Liver (tissue), 9 donors: ENCODE results near the gene AGAP6. TPM values are rescaled to one million over a fixed set of nuclear protein-coding genes. Genes with fewer than 3 reads are reported as not detected.
A peak's percentile ranks its signal among the peaks of the same experiment; 100 is the strongest.
"Not testable (repeated sequence)": the region's sequence is repeated elsewhere in the genome, so short reads cannot be mapped to it uniquely, and the experiment has no call there.

ENCODE experiments used
- DNase-seq: peaks from one replicate; pipeline ENCODE4 v3.0.0-alpha.2; 2017; ENCODE audit warnings: low spot score
- H3K27ac ChIP-seq, 2 donors: one replicate each; pipeline ENCODE4 v1.7.0; 2013; ENCODE audit warnings: inconsistent platforms in 2 of 2, low read length in 2 of 2, control low read depth in 1 of 2, low read depth in 1 of 2, mild to moderate bottlenecking in 1 of 2
- H3K27me3 ChIP-seq, 4 donors: one replicate each; pipeline versions ENCODE4 v1.6.1 to v1.7.0; 2013; ENCODE audit warnings: low read length in 3 of 4, inconsistent platforms in 1 of 4, mild to moderate bottlenecking in 1 of 4, moderate library complexity in 1 of 4; ENCODE audit not compliant: control insufficient read depth in 4 of 4, insufficient read depth in 4 of 4
- H3K36me3 ChIP-seq, 4 donors: one replicate each; pipeline versions ENCODE4 v1.6.1 to v1.7.0; 2013; ENCODE audit warnings: low read length in 3 of 4, mild to moderate bottlenecking in 3 of 4, low read depth in 1 of 4, moderate library complexity in 1 of 4; ENCODE audit not compliant: control insufficient read depth in 4 of 4, insufficient read depth in 3 of 4
- H3K4me1 ChIP-seq, 4 donors: one replicate each; pipeline versions ENCODE4 v1.6.1 to v1.7.0; 2013; ENCODE audit warnings: low read length in 3 of 4, mild to moderate bottlenecking in 3 of 4, moderate library complexity in 1 of 4; ENCODE audit not compliant: control insufficient read depth in 4 of 4, insufficient read depth in 4 of 4
- H3K4me3 ChIP-seq, 3 donors: one replicate each; pipeline versions ENCODE4 v1.6.1 to v1.7.0; 2013; ENCODE audit warnings: low read length in 3 of 3, control low read depth in 1 of 3, low read depth in 1 of 3, mild to moderate bottlenecking in 1 of 3
- H3K9ac ChIP-seq, 2 donors: one replicate each; pipeline ENCODE4 v1.7.0; 2013; ENCODE audit warnings: low read length in 2 of 2, mild to moderate bottlenecking in 2 of 2, moderate library complexity in 2 of 2, control low read depth in 1 of 2, low read depth in 1 of 2
- H3K9me3 ChIP-seq, 4 donors: one replicate each; pipeline versions ENCODE4 v1.6.1 to v1.7.0; 2013; ENCODE audit warnings: low read length in 3 of 4; ENCODE audit not compliant: control insufficient read depth in 4 of 4
- HNF4A ChIP-seq, 2 donors: conservative IDR thresholded peaks; 2 replicates each; pipeline ENCODE4 v1.6.1; 2016; ENCODE audit warnings: antibody characterized with exemption in 2 of 2, mild to moderate bottlenecking in 2 of 2
- RXRA ChIP-seq, 2 donors: IDR thresholded peaks; 2 replicates each; pipeline ENCODE4 v1.6.1; 2017 to 2018; ENCODE audit warnings: antibody characterized with exemption in 2 of 2, mild to moderate bottlenecking in 1 of 2
- SP1 ChIP-seq: IDR thresholded peaks from 2 replicates; pipeline ENCODE4 v1.6.1; 2018; ENCODE audit warnings: antibody characterized with exemption, mild to moderate bottlenecking
- WGBS: extraction: QIAGEN DNeasy Blood & Tissue Kit; methylation state at CpG from one replicate; pipeline ENCODE4 v1.1.7; 2013; 5-methylcytosine and 5-hydroxymethylcytosine counted together
- polyA plus RNA-seq, 2 donors: library from polyadenylated mRNA; stranded (reverse) in 1 of 2; unstranded in 1 of 2; fragments of 200-250 nt in 1 of 2; fragments of >200 nt in 1 of 2; fragmentation: Nextera tagmentation in 1 of 2; extraction: Ambion mirVana in 1 of 2; gene quantifications; one replicate each; pipeline versions ENCODE4 v1.2.1 to v1.2.3, GENCODE V29; 2013 to 2015
- total RNA-seq, 2 donors: library from RNA; depleted of rRNA; stranded (reverse); fragments of >200 nt; gene quantifications; one replicate each; pipeline ENCODE4 v1.2.3, GENCODE V29; 2014
- donor health status: healthy.
- donor health status: healthy.
- donor health status: healthy.
- donor health status: healthy.
- donor health status: healthy.

AGAP6 gene
- total and polyA plus RNA-seq, 4 donors, result 3.0 to 9.4 (median 4.0) TPM

- not testable (repeated sequence) for H3K27me3 ChIP-seq, H3K9me3 ChIP-seq, H3K4me1 ChIP-seq, DNase-seq, H3K4me3 ChIP-seq, H3K9ac ChIP-seq, H3K36me3 ChIP-seq, H3K27ac ChIP-seq
- 55% methylated on average over 3 of the region's 3 CpGs for WGBS
- TF ChIP-seq HNF4A (conservative IDR thresholded peaks at IDR 0.05), result peak in 1 of 2 donors; percentile 11
- TF ChIP-seq SP1, result peak; percentile 35
- TF ChIP-seq RXRA (IDR thresholded peaks at IDR 0.05), result peak; percentile 15 to 37
Observed at GRCh38 chr10:50051995-50052660, 63.9 kb downstream of the AGAP6 start.

DNA sequence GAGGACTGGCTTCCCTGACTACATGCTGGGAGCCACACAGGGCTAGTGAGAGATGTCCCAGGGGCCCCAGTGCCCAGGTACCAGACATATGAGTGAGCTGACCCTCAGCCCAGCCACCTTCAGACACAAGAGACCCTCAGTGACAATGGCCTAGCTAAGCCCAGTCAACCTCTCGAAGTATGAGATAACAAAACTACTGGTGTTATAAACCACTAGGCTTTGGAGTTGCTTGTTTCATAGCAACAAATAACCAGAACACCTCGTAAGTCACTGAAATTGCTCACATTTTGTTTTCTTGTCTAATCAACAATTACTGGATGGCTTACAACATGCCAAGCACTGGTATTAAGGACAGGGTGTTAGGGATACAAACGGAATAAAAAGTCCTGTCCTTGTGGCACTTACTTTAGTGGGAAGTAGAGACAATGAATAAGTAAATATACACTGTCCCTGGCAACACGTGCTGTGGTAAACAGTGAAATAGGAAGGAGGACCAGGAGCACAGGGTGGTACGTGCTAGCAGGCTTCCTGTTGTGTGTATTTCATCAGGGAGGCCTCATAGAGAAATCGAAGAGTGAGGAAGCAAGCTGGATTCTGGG is 64.7 kb downstream of the AGAP6 start:
- H3K9ac ChIP-seq, H3K27ac ChIP-seq: not testable (repeated sequence)
- WGBS, result 75% methylated on average over 6 of the region's 6 CpGs

GRCh38 chr10:50055494-50056292 is 67.5 kb downstream of the AGAP6 start:
- WGBS, result 78% methylated on average over 5 of the region's 5 CpGs
- not testable (repeated sequence) for H3K4me1 ChIP-seq, DNase-seq, H3K27me3 ChIP-seq, H3K9ac ChIP-seq, H3K9me3 ChIP-seq, H3K4me3 ChIP-seq, H3K36me3 ChIP-seq, H3K27ac ChIP-seq

More for the DNA sequence above, 64.7 kb downstream of the AGAP6 start:
- H3K9me3 ChIP-seq, DNase-seq, H3K4me3 ChIP-seq, H3K4me1 ChIP-seq, H3K36me3 ChIP-seq, H3K27me3 ChIP-seq: not testable (repeated sequence)

DNA sequence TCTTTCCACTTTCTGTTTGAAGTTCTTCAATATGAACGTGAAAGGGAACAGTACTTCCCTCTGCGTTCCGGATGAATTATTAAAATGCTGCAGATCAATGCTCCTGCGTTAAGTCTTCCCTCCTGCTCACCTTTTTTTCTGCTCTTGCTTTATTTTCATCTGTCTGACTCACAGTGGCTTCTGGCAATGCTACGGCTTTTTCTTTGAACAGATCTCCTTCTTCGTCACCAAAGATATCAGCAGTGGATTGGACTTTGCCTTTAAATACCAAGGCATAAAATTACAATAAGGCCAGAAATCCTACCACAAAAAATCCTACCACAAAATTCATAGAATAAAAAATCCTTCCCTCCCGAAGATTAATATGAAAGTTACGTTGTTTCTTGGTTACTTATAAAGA is 68.4 kb downstream of the AGAP6 start:
- not testable (repeated sequence) for H3K27me3 ChIP-seq, H3K4me1 ChIP-seq, H3K36me3 ChIP-seq, H3K4me3 ChIP-seq, H3K9me3 ChIP-seq, H3K27ac ChIP-seq, H3K9ac ChIP-seq, DNase-seq
- WGBS, result 66% methylated on average over 8 of the region's 8 CpGs

DNA sequence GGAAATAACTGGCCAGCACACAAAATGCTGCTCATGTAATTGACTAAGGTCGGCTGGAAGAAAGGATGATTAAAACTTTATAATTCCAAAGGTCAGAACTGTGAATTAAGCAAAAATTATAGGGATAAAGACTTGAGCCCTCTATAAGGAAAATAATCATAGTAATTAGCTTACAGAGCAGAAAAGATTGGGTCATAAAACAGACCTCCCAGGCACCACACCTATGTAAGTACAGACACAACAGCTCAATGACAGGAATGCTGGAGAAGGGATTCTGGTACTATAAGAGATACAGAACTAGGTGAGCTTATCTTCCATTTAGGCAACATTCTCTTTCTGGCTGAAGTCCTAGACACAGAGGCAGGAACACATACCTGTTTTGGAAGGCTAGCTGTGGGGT is 70.5 kb downstream of the AGAP6 start:
- not testable (repeated sequence) for DNase-seq, H3K27me3 ChIP-seq, H3K9me3 ChIP-seq, H3K9ac ChIP-seq, H3K27ac ChIP-seq, H3K36me3 ChIP-seq, H3K4me1 ChIP-seq, H3K4me3 ChIP-seq
- 73% methylated on average over 1 of the region's 1 CpG for WGBS

DNA sequence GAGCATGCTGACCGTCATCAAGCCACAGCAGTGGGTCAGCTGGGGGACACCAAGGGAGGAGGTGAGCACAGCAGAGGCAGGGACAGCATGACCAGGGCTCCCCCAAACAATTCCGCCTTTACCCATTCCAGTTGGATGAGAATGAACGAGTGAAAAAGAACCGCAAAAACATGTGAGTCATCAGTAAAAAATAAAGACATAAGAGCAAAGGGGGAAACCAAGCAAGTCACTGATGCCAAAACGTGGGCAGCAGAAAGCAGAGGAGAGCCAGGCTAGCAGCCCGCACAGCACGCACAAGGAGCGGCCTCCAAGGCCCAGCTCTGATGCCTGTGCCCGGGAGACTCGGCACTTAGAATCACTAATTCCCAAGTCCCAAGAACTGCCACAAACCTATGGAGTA is 71.7 kb downstream of the AGAP6 start:
- not testable (repeated sequence) for DNase-seq
- 86% methylated on average over 10 of the region's 10 CpGs for WGBS

More for the DNA sequence above, 71.7 kb downstream of the AGAP6 start:
- not testable (repeated sequence) for H3K36me3 ChIP-seq, H3K9ac ChIP-seq, H3K4me1 ChIP-seq, H3K9me3 ChIP-seq, H3K27me3 ChIP-seq, H3K4me3 ChIP-seq, H3K27ac ChIP-seq
